Hippocampal formation (tissue), 2 donors: ENCODE results near the gene RDH16.

Source experiments
- DNase-seq, 2 donors: peaks; one replicate each; lab custom pipeline; 2025; lab: John Stamatoyannopoulos, UW

RDH16 gene, protein sequence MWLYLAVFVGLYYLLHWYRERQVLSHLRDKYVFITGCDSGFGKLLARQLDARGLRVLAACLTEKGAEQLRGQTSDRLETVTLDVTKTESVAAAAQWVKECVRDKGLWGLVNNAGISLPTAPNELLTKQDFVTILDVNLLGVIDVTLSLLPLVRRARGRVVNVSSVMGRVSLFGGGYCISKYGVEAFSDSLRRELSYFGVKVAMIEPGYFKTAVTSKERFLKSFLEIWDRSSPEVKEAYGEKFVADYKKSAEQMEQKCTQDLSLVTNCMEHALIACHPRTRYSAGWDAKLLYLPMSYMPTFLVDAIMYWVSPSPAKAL

DNA sequence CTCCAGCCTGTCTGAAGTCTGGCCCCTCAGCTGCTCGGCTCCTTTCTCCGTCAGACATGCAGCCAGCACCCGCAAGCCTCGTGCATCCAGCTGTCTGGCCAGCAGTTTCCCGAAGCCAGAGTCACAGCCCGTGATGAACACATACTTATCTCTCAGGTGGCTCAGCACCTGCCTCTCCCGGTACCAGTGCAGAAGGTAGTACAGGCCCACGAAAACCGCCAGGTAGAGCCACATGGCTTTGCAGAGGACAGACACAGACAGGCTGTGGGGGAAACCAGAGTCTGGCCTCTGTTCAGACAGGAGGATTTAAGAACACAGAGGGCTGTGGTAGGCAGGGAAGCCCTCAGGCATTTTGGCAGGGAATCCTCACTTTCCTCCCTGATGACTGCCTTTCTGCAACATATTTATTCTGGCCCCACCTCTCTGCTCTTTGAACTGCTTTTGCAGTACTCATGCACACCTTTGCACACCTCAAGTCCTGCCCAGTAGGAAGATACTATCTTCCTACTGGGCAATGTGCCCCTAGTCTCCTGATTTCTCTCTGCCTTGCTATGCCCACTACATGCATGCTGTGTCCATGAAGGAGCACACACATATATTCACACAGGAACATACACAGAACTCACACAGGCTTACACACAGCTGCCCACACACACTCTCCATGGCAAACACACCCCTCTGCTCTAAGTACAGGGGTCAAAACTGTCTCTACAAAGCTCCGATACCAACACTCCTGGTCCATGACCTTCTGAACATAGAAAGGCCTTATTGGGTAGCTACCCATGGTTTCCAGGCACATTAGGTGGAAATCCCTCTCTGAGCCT lies at the start of gene RDH16:
Gene RDH16, minus strand, starts transcription at position 380 of the 824 bp plus-strand sequence. Its CDS starts 146 bp downstream, at position 234.
- no peak for DNase-seq

GRCh38 chr12:57006809-57007475 lies 49.5 kb upstream of the RDH16 start:
- DNase-seq = no peak

- peak; percentile 27 to 41 for DNase-seq
Measured at GRCh38 chr12:57005980-57006808, 48.8 kb upstream of the RDH16 start, which contains the start of gene ZBTB39. Gene ZBTB39, minus strand, starts transcription at chr12:57006546. Its CDS starts 1,629 bp downstream, at chr12:57004917.

GRCh38 chr12:57004651-57005050 lies 47.2 kb upstream of the RDH16 start:
- DNase-seq = no peak

DNA sequence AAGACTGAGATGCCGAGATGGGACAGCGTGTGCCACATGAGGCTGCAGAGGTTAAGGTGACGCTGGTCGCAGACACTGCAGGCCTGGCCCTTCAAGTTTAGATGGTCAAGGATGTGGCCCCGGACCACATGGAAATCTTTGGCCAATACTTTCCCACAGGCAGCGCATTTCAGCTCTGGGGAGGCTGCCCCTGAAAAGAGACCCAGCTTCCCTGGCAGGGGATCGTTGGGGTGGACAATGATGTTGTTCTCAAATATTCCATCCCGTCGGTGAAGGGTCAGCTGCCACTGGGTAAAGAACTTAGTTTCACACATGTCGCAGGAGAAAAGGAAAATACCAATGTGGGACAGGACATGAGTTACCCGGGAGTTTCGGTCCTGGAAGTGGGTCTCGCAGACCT lies 46.0 kb upstream of the RDH16 start:
- no peak for DNase-seq

GRCh38 chr12:57001448-57001906 lies 44.1 kb upstream of the RDH16 start:
- DNase-seq = no peak

DNA sequence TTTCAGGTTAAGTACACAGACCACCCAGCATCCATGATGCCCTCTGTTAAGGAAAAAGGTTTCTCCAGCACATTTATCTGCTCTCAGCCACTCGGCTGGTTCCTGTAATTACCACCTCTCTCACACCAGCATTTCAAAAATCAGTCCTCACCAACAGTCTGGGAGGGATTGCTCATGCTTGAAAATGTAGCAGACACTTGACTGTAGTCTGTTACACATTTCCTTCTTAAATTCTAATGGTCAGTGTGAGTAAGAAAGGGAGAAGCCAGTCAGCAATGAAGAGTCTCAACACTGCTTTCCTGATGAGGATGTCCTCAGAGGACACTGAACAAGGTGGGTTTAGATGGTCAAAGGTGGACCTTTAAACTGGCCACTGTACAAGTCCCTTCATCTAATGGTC lies 43.0 kb upstream of the RDH16 start:
- DNase-seq = no peak

DNA sequence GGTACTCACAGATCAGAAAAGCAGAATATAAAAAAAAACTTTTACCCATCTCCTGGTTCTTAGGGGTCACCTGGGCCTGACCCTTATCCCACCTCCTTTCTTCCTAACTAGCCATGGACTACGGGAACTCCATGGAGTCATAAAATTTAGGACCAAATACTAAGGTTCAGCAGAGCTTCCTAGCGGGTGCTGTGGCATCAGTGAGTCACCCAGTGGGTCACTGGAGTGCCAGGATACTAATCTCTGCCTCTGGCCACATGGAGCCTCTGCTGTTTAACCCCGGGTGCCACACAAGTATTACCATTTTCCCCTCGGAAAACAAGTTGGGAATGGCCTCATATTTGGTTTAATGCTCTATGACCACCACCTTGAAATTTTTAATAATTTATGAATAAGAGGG lies 42.0 kb upstream of the RDH16 start:
- DNase-seq = no peak

DNA sequence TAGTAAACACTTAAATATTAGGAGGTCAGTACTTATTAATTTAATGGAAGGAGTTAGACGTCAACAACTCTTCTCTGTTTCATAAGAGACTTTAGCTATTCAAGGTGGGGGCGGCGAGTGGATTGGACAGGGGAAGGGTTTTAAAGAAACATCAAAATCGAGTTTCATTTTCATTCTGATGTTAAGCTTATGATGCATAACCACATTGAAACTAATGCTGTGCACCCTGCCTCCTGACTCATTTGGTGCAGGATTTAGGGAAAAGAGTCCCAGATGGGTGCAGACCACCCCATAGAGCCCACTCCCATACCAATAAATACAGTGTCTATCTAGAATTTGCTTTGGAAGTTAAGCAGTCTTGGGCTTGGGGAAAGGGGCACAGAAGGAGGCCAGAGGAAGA lies 41.6 kb upstream of the RDH16 start:
- DNase-seq = no peak

DNA sequence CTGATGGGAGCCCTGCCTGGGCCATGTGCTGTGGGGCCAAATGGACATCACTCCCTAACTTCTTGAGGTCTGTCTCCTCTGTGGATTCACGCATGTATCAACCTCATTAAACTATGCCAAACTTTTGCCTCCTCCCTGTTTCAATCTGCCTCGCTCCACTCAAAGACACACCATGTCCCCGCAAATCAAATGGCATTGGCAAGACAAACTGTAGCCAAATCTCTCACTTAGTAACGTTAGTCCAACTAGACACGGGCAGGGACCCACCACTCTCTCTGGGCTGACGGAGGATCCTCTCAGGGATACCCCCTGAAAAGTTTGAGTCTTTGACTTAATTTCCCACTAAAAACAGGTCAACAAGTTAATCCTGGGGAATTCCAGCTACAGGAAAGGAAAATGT lies 40.9 kb upstream of the RDH16 start:
- no peak for DNase-seq

DNA sequence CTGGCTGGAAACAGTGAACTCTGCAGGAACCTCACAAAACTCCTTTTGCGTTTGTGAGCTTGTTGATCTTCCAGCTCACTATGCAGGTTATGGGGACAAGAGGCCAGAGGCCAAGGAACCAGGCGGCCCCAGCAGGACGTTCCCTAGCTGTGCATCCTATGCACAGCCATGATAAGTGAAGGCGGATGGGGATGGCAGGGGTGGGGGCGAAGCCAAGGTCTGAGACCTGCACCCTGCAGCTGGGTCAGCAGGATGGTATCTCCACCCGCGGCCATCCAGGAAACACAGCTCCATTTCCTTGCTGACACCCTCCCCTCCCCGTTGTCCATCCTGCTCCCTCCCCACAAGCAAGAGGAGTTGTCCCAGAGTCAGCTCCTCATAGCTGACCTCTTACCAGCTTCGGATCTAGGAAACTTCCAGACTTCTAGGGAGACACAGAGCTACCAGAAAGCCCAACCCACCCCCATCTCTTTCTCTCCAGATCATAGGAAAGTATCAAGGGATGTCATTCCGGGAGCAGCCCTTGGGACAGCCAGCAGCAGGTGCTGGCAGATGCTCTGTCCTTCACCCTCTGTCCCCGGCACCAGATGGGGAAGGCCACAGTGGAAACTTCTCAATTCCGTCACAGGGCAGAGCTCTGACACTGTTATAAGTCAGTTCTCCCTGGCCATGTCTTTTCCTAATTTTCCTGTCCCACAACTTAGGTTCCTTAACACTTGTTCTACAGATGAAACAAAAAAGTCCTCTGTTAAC lies 39.6 kb upstream of the RDH16 start:
- DNase-seq = no peak

- no peak for DNase-seq
Measured at GRCh38 chr12:56995930-56996496, 38.6 kb upstream of the RDH16 start.

DNA sequence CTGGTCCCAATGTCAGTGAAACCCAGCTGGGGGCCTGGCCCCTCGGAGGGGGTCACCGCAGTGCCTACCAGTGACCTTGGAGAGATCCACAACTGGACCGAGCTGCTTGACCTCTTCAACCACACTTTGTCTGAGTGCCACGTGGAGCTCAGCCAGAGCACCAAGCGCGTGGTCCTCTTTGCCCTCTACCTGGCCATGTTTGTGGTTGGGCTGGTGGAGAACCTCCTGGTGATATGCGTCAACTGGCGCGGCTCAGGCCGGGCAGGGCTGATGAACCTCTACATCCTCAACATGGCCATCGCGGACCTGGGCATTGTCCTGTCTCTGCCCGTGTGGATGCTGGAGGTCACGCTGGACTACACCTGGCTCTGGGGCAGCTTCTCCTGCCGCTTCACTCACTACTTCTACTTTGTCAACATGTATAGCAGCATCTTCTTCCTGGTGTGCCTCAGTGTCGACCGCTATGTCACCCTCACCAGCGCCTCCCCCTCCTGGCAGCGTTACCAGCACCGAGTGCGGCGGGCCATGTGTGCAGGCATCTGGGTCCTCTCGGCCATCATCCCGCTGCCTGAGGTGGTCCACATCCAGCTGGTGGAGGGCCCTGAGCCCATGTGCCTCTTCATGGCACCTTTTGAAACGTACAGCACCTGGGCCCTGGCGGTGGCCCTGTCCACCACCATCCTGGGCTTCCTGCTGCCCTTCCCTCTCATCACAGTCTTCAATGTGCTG lies 38.0 kb upstream of the RDH16 start:
- no peak for DNase-seq

GRCh38 chr12:56994231-56994746 lies 36.9 kb upstream of the RDH16 start:
- DNase-seq = no peak

GRCh38 chr12:56993346-56993745 lies 35.9 kb upstream of the RDH16 start:
- DNase-seq = no peak

DNA sequence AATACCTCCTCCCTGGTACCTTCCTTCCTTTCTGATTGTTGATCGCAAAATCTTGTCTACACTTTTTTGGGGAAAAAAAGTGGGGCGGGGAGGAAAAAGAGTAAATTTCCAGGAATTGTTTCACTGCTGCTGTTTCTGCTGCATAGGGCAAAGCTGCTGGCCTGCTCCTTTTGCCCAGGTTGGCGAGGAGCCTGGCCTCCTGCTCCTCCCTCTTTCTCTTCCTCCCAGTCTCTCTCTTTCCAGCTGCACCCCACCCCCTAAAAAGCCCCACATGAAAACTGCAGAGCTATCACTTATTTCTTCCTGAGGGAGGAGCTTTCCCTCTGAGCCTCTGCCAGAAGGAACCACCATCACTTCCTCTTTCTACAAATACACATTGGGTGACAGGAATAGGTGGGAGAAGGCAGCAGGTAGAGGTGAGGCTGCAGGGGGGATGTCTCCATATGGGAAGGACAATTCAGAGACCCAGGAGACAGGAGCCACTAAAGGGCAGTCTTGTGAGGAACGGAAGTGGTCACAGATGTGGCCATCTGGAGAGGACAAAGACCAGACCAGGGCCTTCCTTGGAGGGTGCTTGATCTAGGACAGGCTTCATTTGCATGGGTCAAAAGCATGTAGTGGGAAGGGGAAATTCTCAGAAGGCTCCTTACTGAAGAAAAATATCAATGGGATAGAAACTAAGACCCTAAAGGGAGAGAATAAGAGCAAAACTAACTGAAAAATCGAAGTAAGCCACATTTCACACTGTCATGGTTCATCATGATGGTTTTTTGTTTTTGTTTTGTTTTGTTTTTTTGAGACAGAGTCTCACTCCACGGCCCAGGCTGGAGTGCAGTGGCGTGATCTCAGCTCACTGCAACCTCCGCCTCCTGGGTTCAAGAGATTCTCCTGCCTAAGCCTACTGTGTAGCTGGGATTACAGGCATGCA lies 34.2 kb upstream of the RDH16 start:
- peak; percentile 18 to 22 for DNase-seq

- DNase-seq = no peak
Measured at GRCh38 chr12:56990648-56991318, 33.4 kb upstream of the RDH16 start.
